ENCODE data around the gene CFAP100.

CFAP100 gene

GRCh38 chr3:126440709-126440995, 45.9 kb downstream of the CFAP100 start:
- H3K27ac ChIP-seq, result no peak overlapping the region
- no peaks in the 10 kb centered on the region for H3K9me3 ChIP-seq
- H3K27me3 ChIP-seq, result no peaks in the 10 kb centered on the region
- no peak overlapping the region for H3K4me3 ChIP-seq (ENCODE audit: low read depth in 1 of 2, low read length in 1 of 2)
- peaks cover 97% of the 10 kb centered on the region for H3K36me3 ChIP-seq
- TF ChIP-seq, protein P1, sequence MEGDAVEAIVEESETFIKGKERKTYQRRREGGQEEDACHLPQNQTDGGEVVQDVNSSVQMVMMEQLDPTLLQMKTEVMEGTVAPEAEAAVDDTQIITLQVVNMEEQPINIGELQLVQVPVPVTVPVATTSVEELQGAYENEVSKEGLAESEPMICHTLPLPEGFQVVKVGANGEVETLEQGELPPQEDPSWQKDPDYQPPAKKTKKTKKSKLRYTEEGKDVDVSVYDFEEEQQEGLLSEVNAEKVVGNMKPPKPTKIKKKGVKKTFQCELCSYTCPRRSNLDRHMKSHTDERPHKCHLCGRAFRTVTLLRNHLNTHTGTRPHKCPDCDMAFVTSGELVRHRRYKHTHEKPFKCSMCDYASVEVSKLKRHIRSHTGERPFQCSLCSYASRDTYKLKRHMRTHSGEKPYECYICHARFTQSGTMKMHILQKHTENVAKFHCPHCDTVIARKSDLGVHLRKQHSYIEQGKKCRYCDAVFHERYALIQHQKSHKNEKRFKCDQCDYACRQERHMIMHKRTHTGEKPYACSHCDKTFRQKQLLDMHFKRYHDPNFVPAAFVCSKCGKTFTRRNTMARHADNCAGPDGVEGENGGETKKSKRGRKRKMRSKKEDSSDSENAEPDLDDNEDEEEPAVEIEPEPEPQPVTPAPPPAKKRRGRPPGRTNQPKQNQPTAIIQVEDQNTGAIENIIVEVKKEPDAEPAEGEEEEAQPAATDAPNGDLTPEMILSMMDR (IDR thresholded peaks at IDR 0.05), result no peak
- no peaks in the 10 kb centered on the region for H3K4me1 ChIP-seq (ENCODE audit: control insufficient read depth in 1 of 2, insufficient read depth in 1 of 2, low read depth in 1 of 2, low read length in 1 of 2)

- no peaks in the 10 kb centered on the region for H3K4me1 ChIP-seq (ENCODE audit: control insufficient read depth in 1 of 2, insufficient read depth in 1 of 2, low read depth in 1 of 2, low read length in 1 of 2)
- TF ChIP-seq, protein P1 (IDR thresholded peaks at IDR 0.05), result no peak
- no peaks in the 10 kb centered on the region for H3K27me3 ChIP-seq
- no peaks in the 10 kb centered on the region for H3K9me3 ChIP-seq
- no peak overlapping the region for H3K4me3 ChIP-seq (ENCODE audit: low read depth in 1 of 2, low read length in 1 of 2)
- H3K36me3 ChIP-seq, result peaks cover 97% of the 10 kb centered on the region
- no peak overlapping the region for H3K27ac ChIP-seq
These were observed 46.7 kb downstream of the CFAP100 start for GRCh38 chr3:126441256-126441880.

- TF ChIP-seq, protein P1 (IDR thresholded peaks at IDR 0.05), result no peak
- no peak overlapping the region for H3K27ac ChIP-seq
- no peaks in the 10 kb centered on the region for H3K9me3 ChIP-seq
- no peaks in the 10 kb centered on the region for H3K4me1 ChIP-seq (ENCODE audit: control insufficient read depth in 1 of 2, insufficient read depth in 1 of 2, low read depth in 1 of 2, low read length in 1 of 2)
- peaks cover 93% of the 10 kb centered on the region for H3K36me3 ChIP-seq
- no peak overlapping the region for H3K4me3 ChIP-seq (ENCODE audit: low read depth in 1 of 2, low read length in 1 of 2)
- H3K27me3 ChIP-seq, result no peaks in the 10 kb centered on the region
These were observed 47.6 kb downstream of the CFAP100 start for GRCh38 chr3:126442094-126442855.

- no peak overlapping the region for H3K27ac ChIP-seq
- peaks cover 92% of the 10 kb centered on the region for H3K36me3 ChIP-seq
These were observed 48.1 kb downstream of the CFAP100 start for GRCh38 chr3:126442856-126443242.

GRCh38 chr3:126445506-126445905, 50.8 kb downstream of the CFAP100 start:
- H3K4me1 ChIP-seq (ENCODE audit: control insufficient read depth in 1 of 2, insufficient read depth in 1 of 2, low read depth in 1 of 2, low read length in 1 of 2), result no peaks in the 10 kb centered on the region
- TF ChIP-seq, protein P1 (IDR thresholded peaks at IDR 0.05), result no peak
- no peaks in the 10 kb centered on the region for H3K9me3 ChIP-seq
- H3K27ac ChIP-seq, result no peak overlapping the region
- peaks cover 92% of the 10 kb centered on the region for H3K36me3 ChIP-seq
- H3K4me3 ChIP-seq (ENCODE audit: low read depth in 1 of 2, low read length in 1 of 2), result no peak overlapping the region
- H3K27me3 ChIP-seq, result no peaks in the 10 kb centered on the region

More at GRCh38 chr3:126442856-126443242, 48.1 kb downstream of the CFAP100 start:
- no peaks in the 10 kb centered on the region for H3K27me3 ChIP-seq
- TF ChIP-seq, protein P1 (IDR thresholded peaks at IDR 0.05), result no peak
- no peaks in the 10 kb centered on the region for H3K9me3 ChIP-seq
- no peak overlapping the region for H3K4me3 ChIP-seq (ENCODE audit: low read depth in 1 of 2, low read length in 1 of 2)
- no peaks in the 10 kb centered on the region for H3K4me1 ChIP-seq (ENCODE audit: control insufficient read depth in 1 of 2, insufficient read depth in 1 of 2, low read depth in 1 of 2, low read length in 1 of 2)
